ENCODE results near the gene TMIE.

DNA sequence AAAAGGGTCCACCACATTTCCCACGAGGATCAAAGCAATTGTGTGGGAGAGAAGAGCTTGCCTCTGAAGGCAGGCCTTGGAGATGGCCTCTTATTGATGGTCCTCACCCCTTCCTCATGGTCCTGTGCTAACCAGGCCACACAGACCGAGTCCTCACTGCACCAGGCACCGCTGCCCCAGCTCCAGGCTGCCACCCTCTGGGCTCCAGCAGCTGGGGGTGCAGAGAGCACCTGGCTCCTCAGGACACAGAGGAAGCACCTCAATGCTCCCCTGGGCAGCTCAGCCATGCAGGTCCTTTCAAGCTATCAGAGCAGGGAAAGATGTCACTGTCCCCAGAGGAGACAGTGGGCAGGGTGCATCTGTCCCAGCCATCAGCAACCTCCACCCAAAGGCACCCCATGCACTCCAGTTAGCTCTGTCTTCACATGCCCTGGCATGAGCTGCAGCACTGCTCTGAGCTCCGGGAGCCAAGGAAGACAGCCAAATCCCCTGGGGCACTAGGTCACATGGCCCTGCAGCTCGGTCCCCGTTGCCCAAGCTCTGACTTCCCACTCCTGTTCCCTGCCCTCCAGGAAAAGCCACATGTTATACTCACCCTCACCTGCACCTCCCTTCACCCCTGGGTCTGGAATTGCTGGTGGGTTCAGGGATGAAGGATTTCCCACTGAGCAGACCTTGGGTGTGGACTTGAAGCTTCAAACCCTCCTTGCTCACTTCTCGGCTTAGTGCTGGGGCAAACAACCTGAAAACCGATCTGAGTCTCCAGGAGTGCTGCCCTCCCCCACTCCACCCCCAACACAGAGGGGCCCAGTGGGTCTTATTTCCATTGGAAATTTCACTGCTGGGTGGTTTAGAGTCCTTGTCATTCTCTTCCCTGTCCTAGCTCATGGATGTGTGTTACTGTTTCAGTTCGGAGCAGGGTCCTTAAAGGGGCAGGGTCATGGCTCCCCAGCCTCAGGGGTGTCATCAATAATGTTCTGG, 40.4 kb upstream of the TMIE start:
- TF ChIP-seq RAD21 (IDR thresholded peaks at IDR 0.05 in 1 of 2, conservative IDR thresholded peaks at IDR 0.05 in 1 of 2; ENCODE audit: low read depth in 2 of 2, low read length in 2 of 2) = no peak; a peak in 1 of 4 replicates
- TF ChIP-seq, protein P1, sequence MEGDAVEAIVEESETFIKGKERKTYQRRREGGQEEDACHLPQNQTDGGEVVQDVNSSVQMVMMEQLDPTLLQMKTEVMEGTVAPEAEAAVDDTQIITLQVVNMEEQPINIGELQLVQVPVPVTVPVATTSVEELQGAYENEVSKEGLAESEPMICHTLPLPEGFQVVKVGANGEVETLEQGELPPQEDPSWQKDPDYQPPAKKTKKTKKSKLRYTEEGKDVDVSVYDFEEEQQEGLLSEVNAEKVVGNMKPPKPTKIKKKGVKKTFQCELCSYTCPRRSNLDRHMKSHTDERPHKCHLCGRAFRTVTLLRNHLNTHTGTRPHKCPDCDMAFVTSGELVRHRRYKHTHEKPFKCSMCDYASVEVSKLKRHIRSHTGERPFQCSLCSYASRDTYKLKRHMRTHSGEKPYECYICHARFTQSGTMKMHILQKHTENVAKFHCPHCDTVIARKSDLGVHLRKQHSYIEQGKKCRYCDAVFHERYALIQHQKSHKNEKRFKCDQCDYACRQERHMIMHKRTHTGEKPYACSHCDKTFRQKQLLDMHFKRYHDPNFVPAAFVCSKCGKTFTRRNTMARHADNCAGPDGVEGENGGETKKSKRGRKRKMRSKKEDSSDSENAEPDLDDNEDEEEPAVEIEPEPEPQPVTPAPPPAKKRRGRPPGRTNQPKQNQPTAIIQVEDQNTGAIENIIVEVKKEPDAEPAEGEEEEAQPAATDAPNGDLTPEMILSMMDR (IDR thresholded peaks at IDR 0.05; ENCODE audit: control extremely low read depth in 1 of 3, insufficient read depth in 1 of 3, low read depth in 1 of 3, low read length in 3 of 3) = no peak
- TF ChIP-seq CREB1 (IDR thresholded peaks at IDR 0.05) = no peak
- TF ChIP-seq CHD1 (IDR thresholded peaks at IDR 0.05; ENCODE audit: low read depth, low read length) = no peak
- TF ChIP-seq KDM1A (IDR thresholded peaks at IDR 0.05; ENCODE audit: borderline replicate concordance, low read length) = no peak
- no peak for TF ChIP-seq TAF1 (IDR thresholded peaks at IDR 0.05; ENCODE audit: low read depth, low read length)
- TF ChIP-seq, protein P2, sequence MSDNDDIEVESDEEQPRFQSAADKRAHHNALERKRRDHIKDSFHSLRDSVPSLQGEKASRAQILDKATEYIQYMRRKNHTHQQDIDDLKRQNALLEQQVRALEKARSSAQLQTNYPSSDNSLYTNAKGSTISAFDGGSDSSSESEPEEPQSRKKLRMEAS (IDR thresholded peaks at IDR 0.05) = peak; percentile 40; the same call in 1 of the 2 replicates
- TF ChIP-seq, protein P3, sequence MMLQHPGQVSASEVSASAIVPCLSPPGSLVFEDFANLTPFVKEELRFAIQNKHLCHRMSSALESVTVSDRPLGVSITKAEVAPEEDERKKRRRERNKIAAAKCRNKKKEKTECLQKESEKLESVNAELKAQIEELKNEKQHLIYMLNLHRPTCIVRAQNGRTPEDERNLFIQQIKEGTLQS (IDR thresholded peaks at IDR 0.05; ENCODE audit: insufficient read depth, low read depth, low read length) = no peak
- no peak for TF ChIP-seq MAFK (IDR thresholded peaks at IDR 0.05; ENCODE audit: low read depth, low read length)
- no peak for TF ChIP-seq SUZ12 (IDR thresholded peaks at IDR 0.05; ENCODE audit: low read length)
- no peak for TF ChIP-seq YY1 (IDR thresholded peaks at IDR 0.05; ENCODE audit: low read depth, low read length)
